SU-DHL-6 (cell line): Measurements from ENCODE around the gene BANF1.

Experiments
- H2AFZ ChIP-seq: fragments of 200-600 bp; sonication (generic); 2 replicates; pipeline ENCODE4 v1.6.1; 2014; ENCODE audit warnings: low read depth, mild to moderate bottlenecking, moderate library complexity, mixed read lengths, antibody characterized with exemption, low read length; ENCODE audit not compliant: severe bottlenecking
- H3F3A ChIP-seq: fragments of 200-600 bp; shearing (Covaris generic); 2 replicates; pipeline ENCODE4 v1.6.0; 2016; ENCODE audit warnings: antibody characterized with exemption, mild to moderate bottlenecking; ENCODE audit not compliant: insufficient read depth
- H3K27ac ChIP-seq: fragments of 200-600 bp; sonication (generic); 2 replicates; pipeline ENCODE4 v1.5.1; 2016; ENCODE audit warnings: low read depth, mild to moderate bottlenecking, low read length, moderate library complexity, mixed read lengths
- H3K27me3 ChIP-seq: fragments of 200-600 bp; sonication (generic), shearing (Covaris generic); 2 replicates; pipeline ENCODE4 v1.6.0; 2014; ENCODE audit warnings: mild to moderate bottlenecking, low read length
- H3K36me3 ChIP-seq: fragments of 200-600 bp; sonication (generic); 2 replicates; pipeline ENCODE4 v1.6.1; 2014; ENCODE audit warnings: mild to moderate bottlenecking, low read length, mixed read lengths
- H3K4me2 ChIP-seq: fragments of 300-600, 200-600 bp; shearing (Covaris generic), sonication (generic); 2 replicates; pipeline ENCODE4 v1.6.0; 2014; ENCODE audit warnings: low read length, low read depth, mild to moderate bottlenecking; ENCODE audit not compliant: poor library complexity, severe bottlenecking
- H3K4me3 ChIP-seq: fragments of 200-600 bp; sonication (generic); 2 replicates; pipeline ENCODE4 v1.5.1; 2014; ENCODE audit warnings: antibody characterized with exemption, low read length, mild to moderate bottlenecking, mixed read lengths; ENCODE audit not compliant: insufficient read depth, poor library complexity, severe bottlenecking
- H3K79me2 ChIP-seq: fragments of 200-600 bp; sonication (generic); 2 replicates; pipeline ENCODE4 v1.6.1; 2014; ENCODE audit warnings: mild to moderate bottlenecking, low read length, moderate library complexity; ENCODE audit not compliant: insufficient read depth
- H3K9ac ChIP-seq: fragments of 200-600 bp; sonication (generic); 2 replicates; pipeline ENCODE4 v1.7.0; 2014; ENCODE audit warnings: mild to moderate bottlenecking, low read length
- H3K9me2 ChIP-seq: fragments of 200-600 bp; sonication (generic); replicated peaks from 2 replicates; pipeline ENCODE4 v1.6.1; 2014; ENCODE audit warnings: low read length; ENCODE audit not compliant: insufficient read depth
- H3K9me3 ChIP-seq: fragments of 200-600 bp; sonication (generic); 2 replicates; pipeline ENCODE4 v1.6.1; 2014; ENCODE audit warnings: low read length, mixed read lengths; ENCODE audit not compliant: insufficient read depth
- H4K20me1 ChIP-seq: fragments of 200-600 bp; sonication (generic); 2 replicates; pipeline ENCODE4 v1.6.1; 2014; ENCODE audit warnings: low read depth, mild to moderate bottlenecking, antibody characterized with exemption, low read length, moderate library complexity, mixed read lengths
- EZH2phosphoT487 ChIP-seq: fragments of 200-600 bp; sonication (generic), shearing (Covaris generic); conservative IDR thresholded peaks from 2 replicates; pipeline ENCODE4 v1.6.1; 2018; ENCODE audit warnings: mild to moderate bottlenecking, antibody characterized with exemption, low read length, moderate library complexity, mixed read lengths
- TF ChIP-seq, protein P1 (sequence below): fragments of 200-600 bp; sonication (generic); IDR thresholded peaks from one replicate; pipeline ENCODE4 v1.5.1; 2017; ENCODE audit warnings: antibody characterized with exemption, mild to moderate bottlenecking, low read length, moderate library complexity; ENCODE audit not compliant: insufficient read depth, poor library complexity, severe bottlenecking

BANF1 gene

DNA sequence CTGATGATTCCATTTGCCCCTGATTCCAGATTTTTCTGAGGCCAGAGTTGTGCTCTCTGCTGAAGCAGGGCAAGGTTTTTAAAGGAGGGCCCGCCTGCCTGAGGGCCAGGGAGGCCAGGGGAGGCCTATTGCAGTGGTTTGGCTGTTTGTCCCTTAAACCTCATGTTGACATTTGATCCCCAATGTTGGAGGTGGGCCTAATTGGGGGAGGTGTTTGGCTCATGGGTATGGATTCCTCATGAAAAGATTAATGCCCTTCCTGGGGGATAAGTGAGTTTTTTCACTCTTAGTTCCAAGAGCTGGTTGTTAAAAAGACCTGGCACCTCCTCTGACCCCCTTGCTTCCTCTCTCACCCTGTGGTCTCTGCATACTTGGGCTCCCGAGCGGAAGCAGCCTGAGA is 37.5 kb downstream of the BANF1 start:
- H2AFZ ChIP-seq: no peak overlapping the region
- H3K27me3 ChIP-seq: no peaks in the 10 kb centered on the region

DNA sequence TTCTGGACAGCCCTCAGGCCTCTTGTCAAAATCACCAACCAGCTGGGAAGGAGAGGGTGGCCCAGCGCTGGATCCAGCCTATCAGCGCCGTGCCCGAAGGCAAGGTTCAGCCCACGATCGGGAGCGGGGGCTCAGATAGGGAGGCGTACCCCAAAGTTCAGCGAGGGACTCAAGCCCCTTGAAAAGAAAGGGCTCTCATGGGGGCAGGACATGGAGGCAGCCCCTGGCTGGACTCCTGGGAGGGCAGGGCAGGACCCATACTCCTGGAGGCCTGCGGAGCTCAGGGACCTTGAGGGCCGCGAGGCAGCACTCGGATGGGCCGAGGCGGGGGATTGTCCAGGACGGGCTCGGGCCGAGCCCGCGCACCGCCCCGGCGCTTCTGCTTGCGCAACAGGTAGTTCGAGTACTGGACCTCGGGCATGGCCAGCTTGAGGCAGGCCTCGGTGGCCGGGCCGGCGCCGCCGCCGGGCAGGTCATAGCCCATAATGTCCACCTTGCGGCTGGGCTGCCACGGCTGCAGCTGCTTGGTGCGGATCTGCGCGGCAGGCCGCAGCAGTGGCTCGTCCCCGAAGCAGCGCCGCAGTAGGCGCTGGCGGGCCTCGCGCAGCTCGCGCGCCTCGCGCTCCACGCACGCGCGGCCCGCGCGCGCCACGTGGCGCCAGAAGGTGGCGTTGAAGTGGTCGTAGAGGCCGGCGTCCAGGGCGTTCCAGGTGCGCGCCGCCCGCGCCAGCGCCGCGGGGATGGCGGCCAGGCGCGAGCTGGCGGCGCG is 40.1 kb downstream of the BANF1 start:
- no peaks in the 10 kb centered on the region for H3K27me3 ChIP-seq
- no peak for TF ChIP-seq EZH2phosphoT487
- TF ChIP-seq, protein P1, sequence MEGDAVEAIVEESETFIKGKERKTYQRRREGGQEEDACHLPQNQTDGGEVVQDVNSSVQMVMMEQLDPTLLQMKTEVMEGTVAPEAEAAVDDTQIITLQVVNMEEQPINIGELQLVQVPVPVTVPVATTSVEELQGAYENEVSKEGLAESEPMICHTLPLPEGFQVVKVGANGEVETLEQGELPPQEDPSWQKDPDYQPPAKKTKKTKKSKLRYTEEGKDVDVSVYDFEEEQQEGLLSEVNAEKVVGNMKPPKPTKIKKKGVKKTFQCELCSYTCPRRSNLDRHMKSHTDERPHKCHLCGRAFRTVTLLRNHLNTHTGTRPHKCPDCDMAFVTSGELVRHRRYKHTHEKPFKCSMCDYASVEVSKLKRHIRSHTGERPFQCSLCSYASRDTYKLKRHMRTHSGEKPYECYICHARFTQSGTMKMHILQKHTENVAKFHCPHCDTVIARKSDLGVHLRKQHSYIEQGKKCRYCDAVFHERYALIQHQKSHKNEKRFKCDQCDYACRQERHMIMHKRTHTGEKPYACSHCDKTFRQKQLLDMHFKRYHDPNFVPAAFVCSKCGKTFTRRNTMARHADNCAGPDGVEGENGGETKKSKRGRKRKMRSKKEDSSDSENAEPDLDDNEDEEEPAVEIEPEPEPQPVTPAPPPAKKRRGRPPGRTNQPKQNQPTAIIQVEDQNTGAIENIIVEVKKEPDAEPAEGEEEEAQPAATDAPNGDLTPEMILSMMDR: no peak
- H3K4me2 ChIP-seq: no peak overlapping the region
- H4K20me1 ChIP-seq: no peaks in the 10 kb centered on the region
- H3K9ac ChIP-seq: no peak overlapping the region
- no peaks in the 10 kb centered on the region for H3F3A ChIP-seq
- H2AFZ ChIP-seq: no peak overlapping the region
- no peaks in the 10 kb centered on the region for H3K79me2 ChIP-seq
- H3K36me3 ChIP-seq: no peaks in the 10 kb centered on the region
- H3K9me2 ChIP-seq: no peaks in the 10 kb centered on the region
- no peak overlapping the region for H3K27ac ChIP-seq
- H3K9me3 ChIP-seq: no peaks in the 10 kb centered on the region
- H3K4me3 ChIP-seq: no peak overlapping the region

More for the DNA sequence above, 37.5 kb downstream of the BANF1 start:
- H3K79me2 ChIP-seq: no peaks in the 10 kb centered on the region
- H3K27ac ChIP-seq: no peak overlapping the region
- no peaks in the 10 kb centered on the region for H3K36me3 ChIP-seq
- H4K20me1 ChIP-seq: no peaks in the 10 kb centered on the region
- H3K4me3 ChIP-seq: no peak overlapping the region
- no peak overlapping the region for H3K9ac ChIP-seq
- no peaks in the 10 kb centered on the region for H3F3A ChIP-seq
- H3K4me2 ChIP-seq: no peak overlapping the region
- TF ChIP-seq, protein P1: no peak
- no peak for TF ChIP-seq EZH2phosphoT487
- no peaks in the 10 kb centered on the region for H3K9me2 ChIP-seq
- H3K9me3 ChIP-seq: no peaks in the 10 kb centered on the region

GRCh38 chr11:66042996-66043906 is 40.9 kb downstream of the BANF1 start:
- H3K27me3 ChIP-seq: no peaks in the 10 kb centered on the region
- TF ChIP-seq, protein P1: no peak
- no peak for TF ChIP-seq EZH2phosphoT487
- no peak overlapping the region for H3K9ac ChIP-seq
- no peaks in the 10 kb centered on the region for H3F3A ChIP-seq
- H3K4me3 ChIP-seq: no peak overlapping the region
- no peaks in the 10 kb centered on the region for H3K79me2 ChIP-seq
- H3K9me2 ChIP-seq: no peaks in the 10 kb centered on the region
- no peaks in the 10 kb centered on the region for H3K9me3 ChIP-seq
- H3K4me2 ChIP-seq: no peak overlapping the region
- H2AFZ ChIP-seq: no peak overlapping the region
- no peak overlapping the region for H3K27ac ChIP-seq
- no peaks in the 10 kb centered on the region for H4K20me1 ChIP-seq
- H3K36me3 ChIP-seq: no peaks in the 10 kb centered on the region
